Trophoblast cell (in vitro differentiated cells and primary cell): ENCODE data around the gene CACNA1D.

Experiments used
- DNase-seq, 2 donors: peaks; one replicate each; pipeline ENCODE4 v3.0.0-alpha.2; 2016
- H2AFZ ChIP-seq: 2 replicates; pipeline ENCODE4 v1.6.1; 2013; ENCODE audit warnings: low read length, moderate library complexity, mild to moderate bottlenecking; ENCODE audit not compliant: insufficient read depth, poor library complexity
- H2AK5ac ChIP-seq: 2 replicates; pipeline ENCODE4 v1.6.1; 2013; ENCODE audit warnings: mild to moderate bottlenecking, low read length
- H2BK120ac ChIP-seq: 2 replicates; pipeline ENCODE4 v1.6.1; 2013; ENCODE audit warnings: low read length, mild to moderate bottlenecking, moderate library complexity; ENCODE audit not compliant: insufficient read depth, poor library complexity
- H2BK12ac ChIP-seq: 2 replicates; pipeline ENCODE4 v1.6.1; 2013; ENCODE audit warnings: mild to moderate bottlenecking, low read length, moderate library complexity
- H2BK5ac ChIP-seq: 2 replicates; pipeline ENCODE4 v1.6.1; 2013; ENCODE audit warnings: low read length, low read depth, moderate library complexity, mild to moderate bottlenecking; ENCODE audit not compliant: poor library complexity
- H3K14ac ChIP-seq: 2 replicates; pipeline ENCODE4 v1.6.1; 2013; ENCODE audit warnings: mild to moderate bottlenecking, low read length
- H3K18ac ChIP-seq: 2 replicates; pipeline ENCODE4 v1.6.1; 2013; ENCODE audit warnings: mild to moderate bottlenecking, low read length
- H3K23ac ChIP-seq: 2 replicates; pipeline ENCODE4 v1.6.1; 2013; ENCODE audit warnings: low read length
- H3K27ac ChIP-seq: 2 replicates; pipeline ENCODE4 v1.5.1; 2013; ENCODE audit warnings: low read depth, mild to moderate bottlenecking, inconsistent platforms, low read length, moderate library complexity
- H3K27me3 ChIP-seq: 2 replicates; pipeline ENCODE4 v1.6.1; 2013; ENCODE audit warnings: inconsistent platforms, mild to moderate bottlenecking, low read length, moderate library complexity; ENCODE audit not compliant: insufficient read depth
- H3K36me3 ChIP-seq, 2 experiments: 1 replicate in 1 of 2; 2 replicates in 1 of 2; pipeline ENCODE4 v1.6.1; 2013; ENCODE audit warnings: low read length in 2 of 2, mild to moderate bottlenecking in 2 of 2, moderate library complexity in 1 of 2; ENCODE audit not compliant: insufficient read depth in 2 of 2, control insufficient read depth in 1 of 2
- H3K4ac ChIP-seq: 2 replicates; pipeline ENCODE4 v1.6.1; 2013; ENCODE audit warnings: low read depth, mild to moderate bottlenecking, low read length, moderate library complexity
- H3K4me1 ChIP-seq, 2 experiments: 1 replicate in 1 of 2; 2 replicates in 1 of 2; pipeline ENCODE4 v1.6.1; 2013; ENCODE audit warnings: low read length in 2 of 2, mild to moderate bottlenecking in 2 of 2, moderate library complexity in 1 of 2; ENCODE audit not compliant: insufficient read depth in 2 of 2, control insufficient read depth in 1 of 2
- H3K4me2 ChIP-seq: 2 replicates; pipeline ENCODE4 v1.6.1; 2013; ENCODE audit warnings: inconsistent platforms, mild to moderate bottlenecking, low read length, moderate library complexity
- H3K4me3 ChIP-seq: 2 replicates; pipeline ENCODE4 v1.5.1; 2013; ENCODE audit warnings: mild to moderate bottlenecking, low read depth, low read length, inconsistent platforms
- H3K79me1 ChIP-seq: one replicate; pipeline ENCODE4 v1.6.1; 2013; ENCODE audit warnings: low read length
- H3K79me2 ChIP-seq: 2 replicates; pipeline ENCODE4 v1.6.1; 2013; ENCODE audit warnings: low read length, mild to moderate bottlenecking; ENCODE audit not compliant: control insufficient read depth, insufficient read depth, poor library complexity
- H3K9ac ChIP-seq: 2 replicates; pipeline ENCODE4 v1.6.1; 2013; ENCODE audit warnings: mild to moderate bottlenecking, low read length
- H3K9me3 ChIP-seq: 2 replicates; pipeline ENCODE4 v1.6.1; 2013; ENCODE audit warnings: low read depth, mild to moderate bottlenecking, control low read depth, inconsistent platforms, low read length; ENCODE audit not compliant: insufficient read depth
- H4K12ac ChIP-seq: 2 replicates; pipeline ENCODE4 v1.6.1; 2013; ENCODE audit warnings: low read depth, mild to moderate bottlenecking, low read length, moderate library complexity
- H4K8ac ChIP-seq: 2 replicates; pipeline ENCODE4 v1.6.1; 2013; ENCODE audit warnings: low read depth, mild to moderate bottlenecking, low read length, moderate library complexity
- H4K91ac ChIP-seq: one replicate; pipeline ENCODE4 v1.6.1; 2013; ENCODE audit warnings: low read depth, mild to moderate bottlenecking, low read length, moderate library complexity
- WGBS: extraction: QIAGEN DNeasy Blood & Tissue Kit; methylation state at CpG from one replicate; pipeline ENCODE4 v1.1.7; 2013; ENCODE audit warnings: missing lambda C conversion rate; ENCODE audit not compliant: insufficient read length, insufficient coverage; ENCODE audit errors: extremely low coverage; 5-methylcytosine and 5-hydroxymethylcytosine counted together

CACNA1D gene

DNA sequence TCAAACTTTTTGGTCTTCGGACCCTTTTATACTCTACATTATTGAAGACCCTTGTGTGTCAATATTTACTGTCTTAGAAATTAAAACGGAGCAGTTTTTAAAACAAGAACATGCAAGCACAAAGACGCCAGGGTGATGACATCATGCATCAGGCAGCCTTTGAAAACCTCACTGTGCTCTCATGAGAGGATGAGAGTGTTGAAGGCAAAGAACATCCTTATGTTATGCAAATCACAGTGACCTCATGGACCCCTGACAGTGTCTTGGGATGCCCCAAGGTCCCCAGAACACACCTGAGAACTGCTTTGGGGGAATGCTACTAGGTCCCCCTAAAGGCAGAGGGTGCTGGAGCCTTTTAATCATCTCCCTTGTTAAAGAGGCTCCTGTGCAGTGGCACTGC, 300.2 kb downstream of the CACNA1D start:
- no peak overlapping the region for H4K91ac ChIP-seq
- H3K4ac ChIP-seq: no peak overlapping the region
- no peak overlapping the region for H3K18ac ChIP-seq
- WGBS: no CpG with 5 or more reads among the region's 3 CpGs
- H4K12ac ChIP-seq: no peak overlapping the region
- H3K79me2 ChIP-seq: no peaks in the 10 kb centered on the region
- H2AFZ ChIP-seq: no peak overlapping the region
- H2AK5ac ChIP-seq: no peak overlapping the region
- no peaks in the 10 kb centered on the region for H3K27me3 ChIP-seq
- no peaks in the 10 kb centered on the region for H3K36me3 ChIP-seq
- H3K4me3 ChIP-seq: no peak overlapping the region
- H3K9me3 ChIP-seq: no peaks in the 10 kb centered on the region
- no peaks in the 10 kb centered on the region for H3K79me1 ChIP-seq
- no peak overlapping the region for H2BK120ac ChIP-seq
- H3K27ac ChIP-seq: no peak overlapping the region
- H2BK12ac ChIP-seq: no peak overlapping the region
- H3K9ac ChIP-seq: no peak overlapping the region
- no peak overlapping the region for H3K23ac ChIP-seq
- H3K14ac ChIP-seq: no peak overlapping the region
- no peak overlapping the region for H4K8ac ChIP-seq
- H3K4me1 ChIP-seq: peaks cover 2 to 4% of the 10 kb centered on the region in 2 experiments
- H3K4me2 ChIP-seq: no peak overlapping the region
- no peak for DNase-seq
- H2BK5ac ChIP-seq: no peak overlapping the region

DNA sequence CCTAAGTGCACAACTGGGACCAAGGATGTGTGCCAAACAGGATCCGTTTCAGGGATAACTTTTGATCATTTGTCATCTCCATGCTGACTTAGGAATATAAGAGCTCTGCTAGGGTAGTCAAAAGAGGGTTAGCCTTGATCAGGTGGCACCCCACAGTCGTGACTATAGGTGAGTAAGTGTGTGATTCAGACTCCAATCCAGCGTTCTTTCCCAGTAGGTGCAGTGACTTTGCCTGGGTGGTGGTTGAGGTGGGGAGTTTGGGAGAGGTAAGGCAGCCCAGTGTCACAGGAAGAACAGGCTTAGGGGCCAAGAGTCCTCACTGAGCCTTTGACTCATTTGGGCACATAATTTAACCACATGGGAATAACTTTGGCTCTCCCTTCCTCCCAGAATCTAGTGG, 300.8 kb downstream of the CACNA1D start:
- DNase-seq: no peak
- no peak overlapping the region for H4K91ac ChIP-seq
- no peak overlapping the region for H3K4me3 ChIP-seq
- no peak overlapping the region for H3K27ac ChIP-seq
- no CpG with 5 or more reads among the region's 3 CpGs for WGBS
- H2BK12ac ChIP-seq: no peak overlapping the region
- H3K9ac ChIP-seq: no peak overlapping the region
- H3K4me2 ChIP-seq: no peak overlapping the region
- no peak overlapping the region for H4K8ac ChIP-seq
- H2AFZ ChIP-seq: no peak overlapping the region
- H3K36me3 ChIP-seq: no peaks in the 10 kb centered on the region
- no peak overlapping the region for H2BK5ac ChIP-seq
- no peaks in the 10 kb centered on the region for H3K79me1 ChIP-seq
- no peak overlapping the region for H3K23ac ChIP-seq
- no peak overlapping the region for H3K4ac ChIP-seq
- no peaks in the 10 kb centered on the region for H3K27me3 ChIP-seq
- no peak overlapping the region for H2BK120ac ChIP-seq
- no peaks in the 10 kb centered on the region for H3K79me2 ChIP-seq
- no peak overlapping the region for H3K14ac ChIP-seq
- peaks cover 6 to 8% of the 10 kb centered on the region in 2 experiments for H3K4me1 ChIP-seq
- no peaks in the 10 kb centered on the region for H3K9me3 ChIP-seq
- no peak overlapping the region for H3K18ac ChIP-seq
- H2AK5ac ChIP-seq: no peak overlapping the region
- no peak overlapping the region for H4K12ac ChIP-seq

DNA sequence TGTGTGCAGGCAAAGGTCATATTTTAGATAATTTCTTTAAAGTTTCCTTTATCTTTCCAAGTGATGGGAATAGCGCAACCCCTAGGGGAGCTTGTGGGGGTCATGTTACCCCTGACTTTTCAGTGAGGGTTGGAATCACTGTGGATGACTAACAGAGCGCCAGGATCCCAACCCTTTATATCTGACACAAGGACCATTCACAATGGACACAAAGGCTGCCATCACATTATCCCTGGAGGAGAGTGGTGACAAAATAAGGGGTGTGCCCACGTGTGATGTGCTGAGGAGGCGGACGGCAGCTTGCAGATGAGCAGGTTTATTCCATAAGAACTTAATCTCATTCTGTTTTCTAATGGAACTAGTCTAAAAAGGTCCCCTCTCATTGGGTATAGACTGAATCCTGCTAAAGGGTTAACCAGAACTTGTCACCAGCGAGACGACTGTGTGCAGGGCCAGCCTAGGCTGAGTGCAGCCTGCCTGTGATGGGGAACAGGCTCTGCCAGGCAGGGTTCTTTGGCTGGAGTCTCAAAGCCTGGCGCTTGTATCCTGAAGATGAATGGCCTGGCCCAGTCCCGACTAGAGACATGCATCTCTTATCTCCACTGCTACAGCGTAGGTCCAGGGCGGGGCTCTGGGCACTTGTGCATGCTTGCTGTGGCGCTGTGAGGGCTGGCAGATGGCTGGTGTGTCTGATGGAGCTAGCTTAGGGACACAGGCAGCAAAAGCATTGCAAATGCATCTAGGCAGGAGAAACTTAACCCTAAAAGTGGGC, 301.6 kb downstream of the CACNA1D start:
- H3K36me3 ChIP-seq: no peaks in the 10 kb centered on the region
- no peak overlapping the region for H3K4me2 ChIP-seq
- peak in 1 of 2 donors; percentile 35 for DNase-seq
- H4K91ac ChIP-seq: no peak overlapping the region
- no peak overlapping the region for H4K8ac ChIP-seq
- H3K9me3 ChIP-seq: no peaks in the 10 kb centered on the region
- H3K23ac ChIP-seq: no peak overlapping the region
- no CpG with 5 or more reads among the region's 12 CpGs for WGBS
- H2AFZ ChIP-seq: no peak overlapping the region
- H3K4me3 ChIP-seq: no peak overlapping the region
- H2BK120ac ChIP-seq: no peak overlapping the region
- H4K12ac ChIP-seq: no peak overlapping the region
- H3K4ac ChIP-seq: no peak overlapping the region
- no peak overlapping the region for H2BK5ac ChIP-seq
- H3K4me1 ChIP-seq: peaks cover 6 to 8% of the 10 kb centered on the region in 2 experiments
- no peaks in the 10 kb centered on the region for H3K27me3 ChIP-seq
- no peaks in the 10 kb centered on the region for H3K79me1 ChIP-seq
- H3K79me2 ChIP-seq: no peaks in the 10 kb centered on the region
- no peak overlapping the region for H3K18ac ChIP-seq
- H2BK12ac ChIP-seq: no peak overlapping the region
- H2AK5ac ChIP-seq: no peak overlapping the region
- no peak overlapping the region for H3K9ac ChIP-seq
- H3K14ac ChIP-seq: no peak overlapping the region
- no peak overlapping the region for H3K27ac ChIP-seq

DNA sequence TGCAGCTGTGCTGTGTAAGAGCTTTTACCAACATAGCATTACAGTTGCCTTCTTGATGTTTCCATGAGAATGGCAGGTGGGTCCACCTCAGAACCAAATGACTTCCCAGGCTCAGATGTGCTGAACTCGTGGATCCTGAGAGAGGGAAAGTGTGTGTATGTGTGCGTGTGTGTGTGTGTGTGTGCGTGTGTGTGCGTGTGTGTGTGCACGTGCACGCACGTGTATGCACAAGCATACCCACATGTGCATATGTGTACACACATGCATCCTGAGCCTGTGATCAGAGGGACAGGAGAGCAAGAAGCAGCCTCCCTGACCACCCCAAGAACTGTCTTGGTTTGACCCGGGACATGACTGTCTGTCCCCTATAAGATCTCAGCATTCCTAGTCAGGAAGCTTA, 303.7 kb downstream of the CACNA1D start:
- Histone ChIP-seq H3K4me1 (peaks cover 6 to 8% of the 10 kb centered on the region in 2 experiments), H3K18ac (no peak overlapping the region), H2BK12ac (no peak overlapping the region), H4K91ac (no peak overlapping the region), H2BK120ac (no peak overlapping the region), H2BK5ac (no peak overlapping the region), H3K36me3 (no peaks in the 10 kb centered on the region), H4K8ac (no peak overlapping the region), H3K9ac (no peak overlapping the region), H3K27ac (no peak overlapping the region), H3K79me2 (no peaks in the 10 kb centered on the region), H3K4me3 (no peak overlapping the region), H3K4ac (no peak overlapping the region), H3K27me3 (no peaks in the 10 kb centered on the region), H2AFZ (no peak overlapping the region), H3K14ac (no peak overlapping the region), H3K79me1 (no peaks in the 10 kb centered on the region), H2AK5ac (no peak overlapping the region), H4K12ac (no peak overlapping the region), H3K23ac (no peak overlapping the region), H3K9me3 (no peaks in the 10 kb centered on the region), H3K4me2 (no peak overlapping the region)
- DNase-seq: no peak
- WGBS: no CpG with 5 or more reads among the region's 8 CpGs
